HEK293 (cell line): ENCODE measurements around the gene VAV3.

Source experiments
- CTCF ChIA-PET: fragments of 350-600 bp; formaldehyde crosslinking; extraction: SDS; loops from one replicate; lab custom pipeline; 2021; ENCODE audit warnings: antibody characterized with exemption; lab: Yijun Ruan, JAX
- POLR2A ChIA-PET: fragments of 300-600 bp; formaldehyde crosslinking; extraction: SDS; loops from one replicate; lab custom pipeline; 2020; ENCODE audit warnings: antibody characterized with exemption, inconsistent platforms; lab: Yijun Ruan, JAX
- H3K27ac ChIP-seq: fragments of 200-500 bp; sonication (Bioruptor generic); 2 replicates; pipeline ENCODE4 v1.5.1; 2014; ENCODE audit warnings: low read depth, low read length, control low read depth, inconsistent platforms; ENCODE audit errors: extremely low read depth
- H3K36me3 ChIP-seq, 2 experiments: fragments of 200-500 bp in 1 of 2; sonication (Bioruptor generic) in 1 of 2; 1 replicate in 1 of 2; 2 replicates in 1 of 2; pipeline ENCODE4 v1.5.1; 2014 to 2017; ENCODE audit warnings: inconsistent platforms in 2 of 2, low read length in 2 of 2; ENCODE audit not compliant: control insufficient read depth in 2 of 2, insufficient read depth in 1 of 2
- H3K4me1 ChIP-seq: fragments of 200-500 bp; sonication (Bioruptor generic); 2 replicates; pipeline ENCODE4 v1.5.1; 2014; ENCODE audit warnings: mild to moderate bottlenecking, low read length, inconsistent platforms; ENCODE audit not compliant: control insufficient read depth, insufficient read depth
- H3K4me3 ChIP-seq: 2 replicates; pipeline ENCODE4 v1.5.1; 2011; ENCODE audit warnings: low read depth, mild to moderate bottlenecking, control low read depth, low read length, moderate library complexity
- H3K9me3 ChIP-seq: fragments of 200-500 bp; sonication (Bioruptor generic); 2 replicates; pipeline ENCODE4 v1.5.1; 2014; ENCODE audit warnings: low read depth, low read length, inconsistent platforms; ENCODE audit not compliant: control insufficient read depth, insufficient read depth
- BCL11A ChIP-seq: fragments of 450-650 bp; formaldehyde crosslinking; IDR thresholded peaks from 2 replicates; pipeline ENCODE4 v1.5.1; 2016; ENCODE audit warnings: low read depth, missing biosample characterization, missing genetic modification characterization
- GLI4 ChIP-seq: fragments of 450-650 bp; formaldehyde crosslinking; IDR thresholded peaks from 2 replicates; pipeline ENCODE4 v1.5.1; 2016; ENCODE audit warnings: missing biosample characterization, missing genetic modification characterization
- KLF1 ChIP-seq: fragments of 450-650 bp; formaldehyde crosslinking; IDR thresholded peaks from 2 replicates; pipeline ENCODE4 v1.5.1; 2016; ENCODE audit warnings: missing biosample characterization, missing genetic modification characterization
- KLF10 ChIP-seq: fragments of 450-650 bp; IDR thresholded peaks from 2 replicates; pipeline ENCODE4 v1.5.1; 2018; ENCODE audit warnings: missing biosample characterization, mild to moderate bottlenecking, missing genetic modification characterization
- REPIN1 ChIP-seq: fragments of 450-650 bp; formaldehyde crosslinking; IDR thresholded peaks from 2 replicates; pipeline ENCODE4 v1.5.1; 2017; ENCODE audit warnings: missing biosample characterization, missing genetic modification characterization, low read depth
- SCRT1 ChIP-seq: fragments of 450-650 bp; formaldehyde crosslinking; IDR thresholded peaks from 2 replicates; pipeline ENCODE4 v1.5.1; 2016; ENCODE audit warnings: missing biosample characterization, missing genetic modification characterization, borderline replicate concordance
- TCF7L2 ChIP-seq: IDR thresholded peaks from 2 replicates; pipeline ENCODE4 v1.6.1; 2011; ENCODE audit warnings: low read depth, mild to moderate bottlenecking, inconsistent platforms, low read length, moderate library complexity, borderline replicate concordance
- ZFHX2 ChIP-seq: fragments of 450-650 bp; formaldehyde crosslinking; conservative IDR thresholded peaks from 2 replicates; pipeline ENCODE4 v1.5.1; 2016; ENCODE audit warnings: missing biosample characterization, missing genetic modification characterization
- ZNF202 ChIP-seq: fragments of 450-650 bp; formaldehyde crosslinking; IDR thresholded peaks from 2 replicates; pipeline ENCODE4 v1.5.1; 2016; ENCODE audit warnings: missing biosample characterization, missing genetic modification characterization, borderline replicate concordance
- ZNF24 ChIP-seq: fragments of 450-650 bp; formaldehyde crosslinking; IDR thresholded peaks from 2 replicates; pipeline ENCODE4 v1.5.1; 2016; ENCODE audit warnings: missing biosample characterization, missing genetic modification characterization
- ZNF266 ChIP-seq: fragments of 450-650 bp; formaldehyde crosslinking; IDR thresholded peaks from 2 replicates; pipeline ENCODE4 v1.5.1; 2016; ENCODE audit warnings: missing biosample characterization, missing genetic modification characterization, low read depth
- ZNF292 ChIP-seq: fragments of 450-650 bp; formaldehyde crosslinking; IDR thresholded peaks from 2 replicates; pipeline ENCODE4 v1.5.1; 2016; ENCODE audit warnings: low read depth, missing biosample characterization, missing genetic modification characterization, borderline replicate concordance
- ZNF354C ChIP-seq: fragments of 450-650 bp; formaldehyde crosslinking; IDR thresholded peaks from 2 replicates; pipeline ENCODE4 v1.5.1; 2016; ENCODE audit warnings: missing biosample characterization, missing genetic modification characterization, low read depth, borderline replicate concordance
- ZNF391 ChIP-seq: fragments of 450-650 bp; formaldehyde crosslinking; IDR thresholded peaks from 2 replicates; pipeline ENCODE4 v1.5.1; 2016; ENCODE audit warnings: low read depth, missing biosample characterization, missing genetic modification characterization, borderline replicate concordance
- ZNF501 ChIP-seq: fragments of 450-650 bp; formaldehyde crosslinking; IDR thresholded peaks from 2 replicates; pipeline ENCODE4 v1.5.1; 2016; ENCODE audit warnings: missing biosample characterization, missing genetic modification characterization
- ZNF521 ChIP-seq: fragments of 450-650 bp; formaldehyde crosslinking; IDR thresholded peaks from 2 replicates; pipeline ENCODE4 v1.5.1; 2017; ENCODE audit warnings: missing biosample characterization, mild to moderate bottlenecking, missing genetic modification characterization
- ZNF596 ChIP-seq: fragments of 450-650 bp; IDR thresholded peaks from 2 replicates; pipeline ENCODE4 v1.5.0; 2018; ENCODE audit warnings: missing biosample characterization, mild to moderate bottlenecking, missing genetic modification characterization, moderate library complexity
- ZNF701 ChIP-seq: fragments of 450-650 bp; formaldehyde crosslinking; IDR thresholded peaks from 2 replicates; pipeline ENCODE4 v1.5.1; 2016; ENCODE audit warnings: missing biosample characterization, missing genetic modification characterization
- ZNF747 ChIP-seq: fragments of 450-650 bp; formaldehyde crosslinking; IDR thresholded peaks from 2 replicates; pipeline ENCODE4 v1.5.1; 2016; ENCODE audit warnings: missing biosample characterization, missing genetic modification characterization
- TF ChIP-seq, protein P1 (sequence below): fragments of 450-650 bp; formaldehyde crosslinking; optimal IDR thresholded peaks from 2 replicates; pipeline ENCODE3; 2016; ENCODE audit warnings: missing biosample characterization, mild to moderate bottlenecking, missing genetic modification characterization
- TF ChIP-seq, protein P2 (sequence below): fragments of 450-650 bp; IDR thresholded peaks from 2 replicates; pipeline ENCODE4 v1.5.1; 2018; ENCODE audit warnings: missing biosample characterization, missing genetic modification characterization

Gene VAV3

DNA sequence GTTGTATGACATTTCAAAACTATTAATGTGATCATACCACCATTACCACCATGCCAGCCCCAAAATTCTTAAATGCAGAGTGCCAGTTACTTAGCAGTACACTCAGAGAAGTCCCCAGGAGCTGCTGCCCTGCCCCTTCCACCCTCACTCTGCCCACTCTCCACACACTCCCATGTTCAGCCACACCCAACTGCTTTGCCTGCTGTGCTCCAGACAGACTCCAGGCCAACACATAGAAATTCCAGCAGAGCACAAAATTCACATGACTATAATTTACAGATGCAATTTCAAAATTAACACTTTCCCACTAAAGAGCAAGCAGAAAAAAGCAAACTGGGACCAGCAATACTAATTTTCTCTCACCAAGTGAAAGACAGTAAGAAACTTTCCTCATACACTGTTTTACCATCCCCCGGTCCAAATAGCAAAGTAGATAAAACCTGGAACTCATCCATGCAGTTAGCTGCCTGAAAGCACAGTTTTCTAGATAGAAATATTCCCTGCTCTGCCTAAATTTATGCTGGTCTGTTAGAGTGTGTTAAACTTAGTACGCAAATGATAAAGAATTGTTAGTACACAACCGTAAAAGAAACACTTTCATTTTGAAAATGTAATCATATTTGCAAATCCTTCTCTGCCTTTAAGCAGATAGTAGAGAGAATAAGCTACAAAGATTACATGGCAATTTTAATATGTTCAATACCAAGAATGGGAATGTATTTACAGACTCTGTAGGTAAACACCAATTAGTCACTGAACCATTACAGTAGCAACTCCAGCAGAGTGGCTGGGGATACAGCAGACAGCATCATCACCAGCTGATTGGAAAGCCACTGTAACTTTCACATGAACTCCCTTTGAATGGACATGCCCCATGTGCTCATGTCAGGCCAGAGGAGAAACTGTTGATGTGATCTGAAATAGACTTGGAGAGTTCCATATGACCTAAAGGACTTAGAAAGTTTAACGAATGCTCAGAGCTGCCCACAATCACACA, 176.5 kb downstream of the VAV3 start:
- POLR2A ChIA-PET = no interaction called here
- TF ChIP-seq ZFHX2 (peak; percentile 49; the same call in 1 of the 2 replicates), ZNF292 (tag by site-specific recombination) (no peak), KLF1 (tag by site-specific recombination) (peak; percentile 59), ZNF747 (tag by site-specific recombination) (no peak)
- TF ChIP-seq, all 188 proteins: peak for 2
- H3K36me3 ChIP-seq = no peaks in the 10 kb centered on the region
- 0 out of 2 replicates have a peak, but pooled peaks cover 3% of the 10 kb centered on the region for H3K4me1 ChIP-seq
- no peak overlapping the region for H3K4me3 ChIP-seq
- H3K9me3 ChIP-seq = no peaks in the 10 kb centered on the region
- no peak overlapping the region for H3K27ac ChIP-seq
- CTCF ChIA-PET = interaction anchor here (0.7 to 14.2 kb wide), 2 partner anchors 338 to 772 kb away, joined by 3 to 287 read pairs; partner anchors contain the start of gene EEIG2

DNA sequence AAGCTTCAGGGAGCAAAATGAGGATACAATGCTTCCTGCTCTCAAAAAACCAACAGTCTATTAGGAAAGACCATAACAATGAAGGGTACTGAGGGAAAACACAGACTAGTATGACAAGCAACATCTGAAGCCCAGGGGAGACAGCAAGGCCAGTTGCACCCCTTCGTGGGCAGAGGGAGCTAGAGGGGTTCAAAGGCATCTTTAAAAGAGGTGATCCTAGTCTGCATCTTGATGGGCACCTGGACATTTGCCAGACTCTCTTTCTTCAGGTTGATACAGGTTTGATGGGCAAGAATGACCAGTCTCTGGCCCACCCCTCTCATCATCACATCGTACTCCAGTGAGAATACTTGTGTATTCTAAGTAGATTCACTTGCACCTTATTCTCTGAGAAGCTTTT, 177.7 kb downstream of the VAV3 start:
- TF ChIP-seq TCF7L2 (no peak), GLI4 (tag by site-specific recombination) (no peak), ZNF266 (tag by site-specific recombination) (no peak), ZNF701 (tag by site-specific recombination) (no peak), SCRT1 (tag by site-specific recombination) (no peak), ZNF202 (tag by site-specific recombination) (no peak), ZNF501 (no peak), ZNF24 (tag by site-specific recombination) (no peak), ZNF521 (tag by site-specific recombination) (no peak), REPIN1 (no peak), BCL11A (tag by site-specific recombination) (no peak), ZNF596 (tag by site-specific recombination) (no peak), KLF10 (tag by site-specific recombination) (no peak), ZNF391 (no peak)
- TF ChIP-seq, protein P1, sequence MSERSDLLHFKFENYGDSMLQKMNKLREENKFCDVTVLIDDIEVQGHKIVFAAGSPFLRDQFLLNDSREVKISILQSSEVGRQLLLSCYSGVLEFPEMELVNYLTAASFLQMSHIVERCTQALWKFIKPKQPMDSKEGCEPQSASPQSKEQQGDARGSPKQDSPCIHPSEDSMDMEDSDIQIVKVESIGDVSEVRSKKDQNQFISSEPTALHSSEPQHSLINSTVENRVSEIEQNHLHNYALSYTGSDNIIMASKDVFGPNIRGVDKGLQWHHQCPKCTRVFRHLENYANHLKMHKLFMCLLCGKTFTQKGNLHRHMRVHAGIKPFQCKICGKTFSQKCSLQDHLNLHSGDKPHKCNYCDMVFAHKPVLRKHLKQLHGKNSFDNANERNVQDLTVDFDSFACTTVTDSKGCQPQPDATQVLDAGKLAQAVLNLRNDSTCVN = no peak
- POLR2A ChIA-PET = no interaction called here
- Histone ChIP-seq H3K36me3 (no peaks in the 10 kb centered on the region), H3K27ac (no peak overlapping the region), H3K4me3 (no peak overlapping the region), H3K4me1 (0 out of 2 replicates have a peak, but pooled peaks cover 3% of the 10 kb centered on the region), H3K9me3 (no peaks in the 10 kb centered on the region)
- CTCF ChIA-PET = interaction anchor here (0.8 to 14.2 kb wide), 2 partner anchors 9 to 339 kb away, joined by 3 to 287 read pairs; no protein-coding TSS in a partner anchor

DNA sequence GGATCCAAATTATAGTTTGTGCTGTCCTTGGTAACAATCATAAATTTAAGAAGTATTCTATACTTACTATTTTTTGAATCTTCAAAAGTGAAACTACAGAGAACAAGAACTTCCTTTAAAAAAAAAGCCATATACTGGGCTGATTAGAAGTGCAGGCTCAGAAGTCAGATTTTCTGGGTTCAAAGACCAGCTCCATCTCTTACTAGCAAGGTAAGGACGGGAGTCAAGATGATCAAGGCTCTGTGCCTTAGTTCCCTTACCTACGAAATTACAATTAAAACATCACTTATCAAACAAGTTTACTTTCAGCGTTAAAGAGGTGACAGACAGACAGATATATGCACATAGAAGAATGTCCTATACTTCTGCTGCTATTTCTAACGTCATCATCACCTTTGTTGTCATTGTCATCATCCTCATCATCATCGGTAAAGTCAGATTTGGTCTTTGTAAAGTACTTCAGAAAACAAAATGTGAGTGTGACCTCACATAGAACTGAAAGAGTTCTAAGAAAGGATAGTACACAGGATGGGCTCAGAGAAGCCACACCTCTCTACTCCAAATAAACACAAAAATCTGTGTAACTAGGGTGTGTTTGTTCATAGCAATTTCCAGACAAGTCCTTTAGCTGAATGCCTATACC, 178.7 kb downstream of the VAV3 start:
- Histone ChIP-seq H3K27ac (no peak overlapping the region), H3K9me3 (no peaks in the 10 kb centered on the region), H3K4me3 (no peak overlapping the region)
- TF ChIP-seq, protein P2, sequence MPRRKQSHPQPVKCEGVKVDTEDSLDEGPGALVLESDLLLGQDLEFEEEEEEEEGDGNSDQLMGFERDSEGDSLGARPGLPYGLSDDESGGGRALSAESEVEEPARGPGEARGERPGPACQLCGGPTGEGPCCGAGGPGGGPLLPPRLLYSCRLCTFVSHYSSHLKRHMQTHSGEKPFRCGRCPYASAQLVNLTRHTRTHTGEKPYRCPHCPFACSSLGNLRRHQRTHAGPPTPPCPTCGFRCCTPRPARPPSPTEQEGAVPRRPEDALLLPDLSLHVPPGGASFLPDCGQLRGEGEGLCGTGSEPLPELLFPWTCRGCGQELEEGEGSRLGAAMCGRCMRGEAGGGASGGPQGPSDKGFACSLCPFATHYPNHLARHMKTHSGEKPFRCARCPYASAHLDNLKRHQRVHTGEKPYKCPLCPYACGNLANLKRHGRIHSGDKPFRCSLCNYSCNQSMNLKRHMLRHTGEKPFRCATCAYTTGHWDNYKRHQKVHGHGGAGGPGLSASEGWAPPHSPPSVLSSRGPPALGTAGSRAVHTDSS (tag by site-specific recombination) = 0 out of 2 replicates have a peak, but pooled peaks have one; percentile 43
- no peak for TF ChIP-seq ZNF354C (tag by site-specific recombination)
- TF ChIP-seq, all 188 proteins: peak for 1
- ChIA-PET POLR2A (no interaction called here), CTCF (interaction anchor here (14.2 kb wide), 1 partner anchor 340 kb away, joined by 287 read pairs; no protein-coding TSS in a partner anchor)
- no peaks in the 10 kb centered on the region for H3K36me3 ChIP-seq
- H3K4me1 ChIP-seq = 0 out of 2 replicates have a peak, but pooled peaks cover 3% of the 10 kb centered on the region
